ENCODE results near the gene PMPCA. TPM values are rescaled to one million over a fixed set of nuclear protein-coding genes. Genes with fewer than 3 reads are reported as not detected.

The PMPCA gene
- total and polyA plus RNA-seq, 2 of the 13 experiments (the other 11 are each of a cell fraction or from before 2014, with no cell fraction given) = 70.2 to 88.4 TPM

GRCh38 chr9:136438548-136439480, 28.4 kb downstream of the PMPCA start (continued):
- no peak for TF ChIP-seq NONO (IDR thresholded peaks at IDR 0.05)
- TF ChIP-seq NONO (CRISPR knock-in tag; conservative IDR thresholded peaks at IDR 0.05) = no peak
- no peak for TF ChIP-seq CEBPB (IDR thresholded peaks at IDR 0.05; ENCODE audit: borderline replicate concordance, low read depth, low read length)
- TF ChIP-seq, protein P1, sequence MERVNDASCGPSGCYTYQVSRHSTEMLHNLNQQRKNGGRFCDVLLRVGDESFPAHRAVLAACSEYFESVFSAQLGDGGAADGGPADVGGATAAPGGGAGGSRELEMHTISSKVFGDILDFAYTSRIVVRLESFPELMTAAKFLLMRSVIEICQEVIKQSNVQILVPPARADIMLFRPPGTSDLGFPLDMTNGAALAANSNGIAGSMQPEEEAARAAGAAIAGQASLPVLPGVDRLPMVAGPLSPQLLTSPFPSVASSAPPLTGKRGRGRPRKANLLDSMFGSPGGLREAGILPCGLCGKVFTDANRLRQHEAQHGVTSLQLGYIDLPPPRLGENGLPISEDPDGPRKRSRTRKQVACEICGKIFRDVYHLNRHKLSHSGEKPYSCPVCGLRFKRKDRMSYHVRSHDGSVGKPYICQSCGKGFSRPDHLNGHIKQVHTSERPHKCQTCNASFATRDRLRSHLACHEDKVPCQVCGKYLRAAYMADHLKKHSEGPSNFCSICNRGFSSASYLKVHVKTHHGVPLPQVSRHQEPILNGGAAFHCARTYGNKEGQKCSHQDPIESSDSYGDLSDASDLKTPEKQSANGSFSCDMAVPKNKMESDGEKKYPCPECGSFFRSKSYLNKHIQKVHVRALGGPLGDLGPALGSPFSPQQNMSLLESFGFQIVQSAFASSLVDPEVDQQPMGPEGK (CRISPR knock-in tag; IDR thresholded peaks at IDR 0.05) = peak; percentile 29; the same call in 1 of the 2 replicates
- TF ChIP-seq KLF13 (CRISPR knock-in tag; IDR thresholded peaks at IDR 0.05) = no peak
- TF ChIP-seq CBFB (CRISPR knock-in tag; IDR thresholded peaks at IDR 0.05) = no peak
- TF ChIP-seq, protein P2, sequence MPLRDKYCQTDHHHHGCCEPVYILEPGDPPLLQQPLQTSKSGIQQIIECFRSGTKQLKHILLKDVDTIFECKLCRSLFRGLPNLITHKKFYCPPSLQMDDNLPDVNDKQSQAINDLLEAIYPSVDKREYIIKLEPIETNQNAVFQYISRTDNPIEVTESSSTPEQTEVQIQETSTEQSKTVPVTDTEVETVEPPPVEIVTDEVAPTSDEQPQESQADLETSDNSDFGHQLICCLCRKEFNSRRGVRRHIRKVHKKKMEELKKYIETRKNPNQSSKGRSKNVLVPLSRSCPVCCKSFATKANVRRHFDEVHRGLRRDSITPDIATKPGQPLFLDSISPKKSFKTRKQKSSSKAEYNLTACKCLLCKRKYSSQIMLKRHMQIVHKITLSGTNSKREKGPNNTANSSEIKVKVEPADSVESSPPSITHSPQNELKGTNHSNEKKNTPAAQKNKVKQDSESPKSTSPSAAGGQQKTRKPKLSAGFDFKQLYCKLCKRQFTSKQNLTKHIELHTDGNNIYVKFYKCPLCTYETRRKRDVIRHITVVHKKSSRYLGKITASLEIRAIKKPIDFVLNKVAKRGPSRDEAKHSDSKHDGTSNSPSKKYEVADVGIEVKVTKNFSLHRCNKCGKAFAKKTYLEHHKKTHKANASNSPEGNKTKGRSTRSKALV (CRISPR knock-in tag; IDR thresholded peaks at IDR 0.05) = no peak; the same call in 1 of the 2 replicates
- TF ChIP-seq, protein P3, sequence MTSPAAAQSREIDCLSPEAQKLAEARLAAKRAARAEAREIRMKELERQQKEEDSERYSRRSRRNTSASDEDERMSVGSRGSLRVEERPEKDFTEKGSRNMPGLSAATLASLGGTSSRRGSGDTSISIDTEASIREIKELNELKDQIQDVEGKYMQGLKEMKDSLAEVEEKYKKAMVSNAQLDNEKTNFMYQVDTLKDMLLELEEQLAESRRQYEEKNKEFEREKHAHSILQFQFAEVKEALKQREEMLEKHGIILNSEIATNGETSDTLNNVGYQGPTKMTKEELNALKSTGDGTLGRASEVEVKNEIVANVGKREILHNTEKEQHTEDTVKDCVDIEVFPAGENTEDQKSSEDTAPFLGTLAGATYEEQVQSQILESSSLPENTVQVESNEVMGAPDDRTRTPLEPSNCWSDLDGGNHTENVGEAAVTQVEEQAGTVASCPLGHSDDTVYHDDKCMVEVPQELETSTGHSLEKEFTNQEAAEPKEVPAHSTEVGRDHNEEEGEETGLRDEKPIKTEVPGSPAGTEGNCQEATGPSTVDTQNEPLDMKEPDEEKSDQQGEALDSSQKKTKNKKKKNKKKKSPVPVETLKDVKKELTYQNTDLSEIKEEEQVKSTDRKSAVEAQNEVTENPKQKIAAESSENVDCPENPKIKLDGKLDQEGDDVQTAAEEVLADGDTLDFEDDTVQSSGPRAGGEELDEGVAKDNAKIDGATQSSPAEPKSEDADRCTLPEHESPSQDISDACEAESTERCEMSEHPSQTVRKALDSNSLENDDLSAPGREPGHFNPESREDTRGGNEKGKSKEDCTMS (CRISPR knock-in tag; conservative IDR thresholded peaks at IDR 0.05) = no peak
- TF ChIP-seq SPEN (CRISPR knock-in tag; IDR thresholded peaks at IDR 0.05; ENCODE audit: low read depth) = no peak
- TF ChIP-seq ZNF605 (CRISPR knock-in tag; IDR thresholded peaks at IDR 0.05) = no peak
- TF ChIP-seq MTERF4 (CRISPR knock-in tag; IDR thresholded peaks at IDR 0.05) = 0 out of 2 replicates have a peak, but pooled peaks have one; percentile 30
- TF ChIP-seq HMGXB3 (CRISPR knock-in tag; IDR thresholded peaks at IDR 0.05; ENCODE audit: borderline replicate concordance) = no peak

All from HepG2 (cell line).